ENCODE data around the gene CTH.
"Not testable (repeated sequence)": the region's sequence is repeated elsewhere in the genome, so short reads cannot be mapped to it uniquely, and the experiment has no call there.

Gene CTH

DNA sequence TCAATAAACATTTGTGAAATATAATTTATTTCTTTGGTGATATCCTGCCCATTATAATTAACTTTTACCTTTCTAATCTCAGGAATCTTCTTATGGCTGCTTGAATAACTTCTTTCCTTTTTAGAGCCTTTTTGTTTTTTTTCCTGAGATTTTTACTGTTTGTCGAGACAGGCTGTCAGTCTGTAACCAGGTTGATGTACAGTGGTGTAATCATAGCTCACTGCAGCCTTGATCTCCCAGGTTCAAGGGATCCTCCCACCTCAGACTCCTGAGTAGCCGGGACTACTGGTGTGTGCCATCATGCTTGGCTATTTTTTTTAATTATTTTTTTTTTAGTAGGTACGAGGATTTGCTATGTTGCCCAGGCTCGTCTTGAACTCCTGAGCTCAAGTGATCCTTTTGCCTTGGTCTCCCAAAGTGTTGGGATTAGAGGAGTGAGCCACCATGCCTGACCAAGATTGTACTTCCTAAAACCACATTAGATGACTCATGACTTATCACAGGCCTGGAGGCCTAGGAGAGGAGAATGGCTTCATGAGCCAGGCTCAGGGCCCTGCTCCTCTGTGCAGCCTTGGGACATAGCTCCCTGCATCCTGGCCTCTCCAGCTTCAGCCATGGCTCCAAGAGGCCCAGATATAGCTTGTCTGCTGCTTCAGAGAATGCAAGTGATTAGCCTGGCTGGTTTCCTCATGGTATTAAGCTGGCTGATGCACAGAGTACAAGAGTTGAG, 48.6 kb downstream of the CTH start:
- DNase-seq = no peak

- not testable (repeated sequence) for DNase-seq
Observed at GRCh38 chr1:70460740-70461713, 50.0 kb downstream of the CTH start.

- no peak for DNase-seq
Observed at GRCh38 chr1:70462611-70463010, 51.5 kb downstream of the CTH start.

- no peak for DNase-seq
Observed at GRCh38 chr1:70465911-70466310, 54.8 kb downstream of the CTH start.

DNA sequence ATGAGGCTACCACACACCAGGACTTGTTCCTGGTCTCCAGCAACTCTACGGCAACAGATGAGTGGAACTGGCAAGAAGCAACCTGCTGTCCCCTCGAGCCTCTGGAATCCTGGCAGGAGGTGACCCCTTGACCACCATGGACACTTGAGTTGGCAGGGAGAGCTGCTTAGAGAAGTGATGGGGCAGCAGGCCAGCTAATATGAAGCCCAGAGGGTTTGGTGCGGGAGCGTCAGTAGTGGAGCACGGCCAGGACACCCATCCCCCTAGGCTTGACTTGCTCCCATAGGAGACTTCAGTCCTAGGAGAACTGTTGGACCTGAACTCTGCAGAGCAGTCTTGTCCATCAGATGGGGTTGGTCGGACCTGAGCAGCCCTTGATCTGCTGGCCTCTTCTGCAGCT, 56.5 kb downstream of the CTH start:
- DNase-seq = no peak

DNA sequence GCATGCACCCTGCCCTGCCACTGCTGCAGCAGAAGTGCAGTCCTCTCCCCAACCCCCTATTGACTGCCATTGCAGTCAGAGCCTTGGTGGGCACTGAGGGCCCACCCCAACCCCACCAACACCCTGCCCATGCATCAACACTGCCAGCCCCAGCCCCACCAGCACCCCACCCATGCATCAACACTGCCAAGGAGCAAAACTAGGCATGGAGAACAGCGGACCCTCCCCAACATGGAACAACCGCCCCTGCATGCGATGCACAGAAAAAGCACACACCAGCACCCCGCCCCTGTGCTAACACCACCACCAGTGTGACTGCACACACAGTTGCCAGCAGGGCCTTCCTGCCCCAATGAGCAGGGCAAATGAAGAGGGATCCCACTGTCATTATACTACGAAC, 57.1 kb downstream of the CTH start:
- DNase-seq = no peak

DNA sequence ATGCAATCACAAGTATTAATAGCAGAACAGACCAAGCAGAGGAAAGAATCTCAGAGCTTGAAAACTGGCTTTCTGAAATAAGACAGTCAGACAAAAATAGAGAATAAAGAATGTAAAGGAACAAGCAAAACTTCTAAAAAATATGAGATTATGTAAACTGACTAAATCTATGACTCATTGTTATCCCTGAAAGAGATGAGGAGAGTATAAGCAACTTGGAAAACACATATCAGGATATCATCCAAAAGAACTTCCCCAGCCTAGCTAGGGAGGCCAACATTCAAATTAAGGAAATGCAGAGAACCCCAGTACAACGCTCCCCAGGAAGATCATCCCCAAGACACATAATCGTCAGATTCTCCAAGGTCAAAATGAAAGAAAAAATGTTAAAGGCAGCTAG, 58.1 kb downstream of the CTH start:
- DNase-seq = not testable (repeated sequence)

DNA sequence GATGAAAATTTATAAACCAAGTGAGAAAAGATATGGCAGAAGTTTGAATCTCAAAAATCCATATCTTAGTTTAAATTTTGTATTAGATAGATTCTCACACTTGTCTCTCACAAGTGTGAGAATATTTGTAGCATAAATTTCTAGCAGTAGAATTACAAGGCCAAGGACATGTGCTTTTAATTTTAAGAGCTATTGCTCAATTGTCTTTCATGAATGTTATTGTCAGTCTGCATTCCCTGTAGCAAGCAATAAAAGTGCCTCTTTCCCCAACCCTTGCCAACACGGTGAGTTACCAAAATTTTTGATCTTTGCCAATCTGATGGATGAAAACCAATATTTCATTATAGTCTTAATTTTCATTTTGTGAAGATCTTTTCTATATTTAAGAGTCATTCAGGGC, 64.0 kb downstream of the CTH start:
- no peak for DNase-seq

GRCh38 chr1:70477090-70477489, 66.0 kb downstream of the CTH start:
- DNase-seq = no peak

GRCh38 chr1:70477905-70478304, 66.8 kb downstream of the CTH start:
- DNase-seq = not testable (repeated sequence)

GRCh38 chr1:70483342-70483741, 72.3 kb downstream of the CTH start:
- DNase-seq = no peak

DNA sequence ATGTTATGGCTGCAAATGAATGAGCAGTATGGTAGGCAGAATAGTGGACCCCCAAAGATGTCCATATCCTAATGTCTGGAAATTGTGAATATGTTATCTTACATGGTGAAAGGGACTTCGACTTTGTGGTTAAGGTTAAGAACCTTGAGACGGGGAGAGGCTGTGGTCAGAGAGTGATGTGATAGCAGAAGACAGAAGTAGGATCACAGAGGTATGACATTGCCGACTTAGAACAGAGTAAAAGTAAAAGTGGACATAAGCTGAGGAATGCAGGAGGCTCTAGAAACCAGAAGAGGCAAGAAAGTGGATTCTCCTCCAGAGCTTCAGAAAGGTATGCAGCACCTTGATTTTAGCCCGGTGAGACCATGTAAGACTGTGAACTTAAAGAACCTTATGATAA, 74.6 kb downstream of the CTH start:
- no peak for DNase-seq

- DNase-seq = no peak
Observed at GRCh38 chr1:70486676-70487458, 75.8 kb downstream of the CTH start.

DNA sequence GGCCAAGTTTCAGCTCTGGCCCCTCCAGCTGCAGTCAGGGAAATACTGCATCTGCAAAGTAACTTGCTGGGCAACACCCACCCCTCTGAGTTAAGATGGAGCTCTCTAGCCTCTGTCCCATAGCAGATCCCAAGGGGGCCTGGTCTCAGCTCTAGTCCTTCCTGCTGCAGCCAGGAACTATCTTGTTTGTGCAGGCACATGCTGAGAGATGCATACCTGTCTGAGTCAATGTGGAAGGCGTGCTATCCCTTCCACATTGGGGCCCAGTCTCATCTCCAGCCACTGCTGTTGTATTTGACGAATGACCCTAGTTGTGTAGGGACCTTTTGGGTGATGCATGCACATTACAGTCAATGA, 76.4 kb downstream of the CTH start:
- DNase-seq = no peak

DNA sequence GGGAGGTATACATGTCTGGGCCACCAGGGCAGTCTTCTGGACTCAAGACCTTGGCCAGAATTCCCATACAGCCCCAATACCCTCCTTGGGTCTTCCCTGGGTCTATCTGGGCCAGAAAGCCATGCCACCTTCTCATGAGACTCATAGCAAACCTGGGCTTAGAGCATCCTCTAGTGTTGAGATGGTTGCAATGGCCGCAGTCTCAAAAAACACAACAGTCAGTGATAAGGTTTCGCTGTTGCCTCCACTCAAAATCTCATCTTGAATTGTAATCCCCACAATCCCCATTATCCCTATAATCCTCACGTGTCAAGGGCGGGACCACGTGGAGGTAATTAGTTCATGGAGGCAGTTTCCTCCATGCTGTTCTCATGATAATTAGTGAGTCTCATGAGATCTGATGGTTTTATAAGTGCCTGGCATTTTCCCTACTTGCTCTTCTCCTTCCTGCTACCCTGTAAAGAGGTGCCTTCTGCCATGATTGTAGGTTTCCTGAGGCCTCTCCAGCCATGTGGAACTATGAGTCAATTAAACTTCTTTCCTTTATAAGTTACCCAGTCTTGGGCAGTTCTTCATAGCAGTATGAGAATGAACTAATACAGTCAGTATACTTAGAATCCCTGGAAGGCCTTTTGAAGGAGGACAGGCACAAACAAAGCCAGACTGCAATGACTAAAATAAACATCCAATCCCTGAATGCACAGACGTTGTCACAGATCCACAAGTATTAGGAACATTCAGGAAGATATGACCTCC, 77.0 kb downstream of the CTH start:
- DNase-seq = no peak

Measured in activated CD4-positive, CD25-positive, alpha-beta regulatory T cell (primary cell).